ENCODE results near the gene KIAA1191. TPM values are rescaled to one million over a fixed set of nuclear protein-coding genes. Genes with fewer than 3 reads are reported as not detected.

The KIAA1191 gene
- total RNA-seq, 1 donor from 2014 or later, result 56.6 TPM

- no peak for DNase-seq
- Mint-ChIP-seq H3K27ac (no peak overlapping the region), H3K4me3 (no peak overlapping the region), H3K9me3 (no peaks in the 10 kb centered on the region), H3K27me3 (no peaks in the 10 kb centered on the region), H3K4me1 (peaks cover 33% of the 10 kb centered on the region), H3K36me3 (ENCODE audit: low read depth) (peaks cover 87% of the 10 kb centered on the region)
- CTCF ChIA-PET, result no interaction called here
- TF ChIP-seq CTCF (IDR thresholded peaks at IDR 0.05), result no peak
- intact Hi-C loops (cut with micrococcal nuclease), result loop anchor here (5.0 to 10.0 kb wide), 3 partner anchors 750 to 1042 kb away; partner anchors contain the start of genes GRK6, NSD1, PRELID1 and RAB24
- no peak for ATAC-seq (ENCODE audit: low read depth)
- POLR2A ChIA-PET, result no interaction called here
Observed at GRCh38 chr5:176384991-176385390, 23.4 kb upstream of the KIAA1191 start.

GRCh38 chr5:176384366-176384930, 22.9 kb upstream of the KIAA1191 start:
- Mint-ChIP-seq H3K27me3 (no peaks in the 10 kb centered on the region), H3K27ac (no peak overlapping the region), H3K4me3 (no peak overlapping the region), H3K4me1 (peaks cover 35% of the 10 kb centered on the region), H3K9me3 (no peaks in the 10 kb centered on the region), H3K36me3 (ENCODE audit: low read depth) (peaks cover 91% of the 10 kb centered on the region)
- intact Hi-C loops (cut with micrococcal nuclease), result loop anchor here (10.0 kb wide), 1 partner anchor 750 kb away; the partner anchor contains the start of gene NSD1
- DNase-seq (no peak), ATAC-seq (ENCODE audit: low read depth) (no peak)
- ChIA-PET CTCF (no interaction called here), POLR2A (no interaction called here)
- TF ChIP-seq CTCF (IDR thresholded peaks at IDR 0.05), result no peak

GRCh38 chr5:176383961-176384360, 22.4 kb upstream of the KIAA1191 start:
- no peak for TF ChIP-seq CTCF (IDR thresholded peaks at IDR 0.05)
- H3K4me1 Mint-ChIP-seq, result peaks cover 32% of the 10 kb centered on the region
- no peak for ATAC-seq (ENCODE audit: low read depth)
- H3K4me3 Mint-ChIP-seq, result no peak overlapping the region
- H3K9me3 Mint-ChIP-seq, result no peaks in the 10 kb centered on the region
- intact Hi-C loops (cut with micrococcal nuclease), result loop anchor here (10.0 kb wide), 1 partner anchor 751 kb away; the partner anchor contains the start of gene NSD1
- POLR2A ChIA-PET, result no interaction called here
- H3K27ac Mint-ChIP-seq, result no peak overlapping the region
- no peaks in the 10 kb centered on the region for H3K27me3 Mint-ChIP-seq
- DNase-seq, result no peak
- CTCF ChIA-PET, result no interaction called here
- peaks cover 88% of the 10 kb centered on the region for H3K36me3 Mint-ChIP-seq (ENCODE audit: low read depth)

GRCh38 chr5:176383248-176383905, 21.8 kb upstream of the KIAA1191 start:
- ATAC-seq (ENCODE audit: low read depth) (no peak), DNase-seq (no peak)
- no peak for TF ChIP-seq CTCF (IDR thresholded peaks at IDR 0.05)
- Mint-ChIP-seq H3K9me3 (no peaks in the 10 kb centered on the region), H3K4me1 (peaks cover 30% of the 10 kb centered on the region), H3K4me3 (no peak overlapping the region), H3K27me3 (no peaks in the 10 kb centered on the region), H3K27ac (no peak overlapping the region), H3K36me3 (ENCODE audit: low read depth) (peaks cover 82% of the 10 kb centered on the region)
- intact Hi-C loops (cut with micrococcal nuclease), result loop anchor here (10.0 kb wide), 1 partner anchor 751 kb away; the partner anchor contains the start of gene NSD1
- ChIA-PET POLR2A (interaction anchor here (0.7 kb wide), 1 partner anchor 159 kb away, joined by 3 read pairs; no protein-coding TSS in a partner anchor), CTCF (no interaction called here)

GRCh38 chr5:176382721-176383120, 21.2 kb upstream of the KIAA1191 start:
- Mint-ChIP-seq H3K27me3 (no peaks in the 10 kb centered on the region), H3K36me3 (ENCODE audit: low read depth) (peaks cover 75% of the 10 kb centered on the region), H3K27ac (no peak overlapping the region), H3K4me3 (no peak overlapping the region), H3K4me1 (peaks cover 25% of the 10 kb centered on the region), H3K9me3 (no peaks in the 10 kb centered on the region)
- ATAC-seq (ENCODE audit: low read depth) (no peak), DNase-seq (no peak)
- intact Hi-C loops (cut with micrococcal nuclease), result loop anchor here (10.0 kb wide), 1 partner anchor 752 kb away; the partner anchor contains the start of gene NSD1
- ChIA-PET POLR2A (interaction anchor here (1.2 kb wide), 1 partner anchor 21 kb away, joined by 3 read pairs; the partner anchor contains the start of gene KIAA1191), CTCF (no interaction called here)
- no peak for TF ChIP-seq CTCF (IDR thresholded peaks at IDR 0.05)
